ENCODE data around the gene RANBP3L. TPM values are rescaled to one million over a fixed set of nuclear protein-coding genes. Genes with fewer than 3 reads are reported as not detected.
A peak's percentile ranks its signal among the peaks of the same experiment; 100 is the strongest.
"Not testable (repeated sequence)": the region's sequence is repeated elsewhere in the genome, so short reads cannot be mapped to it uniquely, and the experiment has no call there.

RANBP3L gene, protein sequence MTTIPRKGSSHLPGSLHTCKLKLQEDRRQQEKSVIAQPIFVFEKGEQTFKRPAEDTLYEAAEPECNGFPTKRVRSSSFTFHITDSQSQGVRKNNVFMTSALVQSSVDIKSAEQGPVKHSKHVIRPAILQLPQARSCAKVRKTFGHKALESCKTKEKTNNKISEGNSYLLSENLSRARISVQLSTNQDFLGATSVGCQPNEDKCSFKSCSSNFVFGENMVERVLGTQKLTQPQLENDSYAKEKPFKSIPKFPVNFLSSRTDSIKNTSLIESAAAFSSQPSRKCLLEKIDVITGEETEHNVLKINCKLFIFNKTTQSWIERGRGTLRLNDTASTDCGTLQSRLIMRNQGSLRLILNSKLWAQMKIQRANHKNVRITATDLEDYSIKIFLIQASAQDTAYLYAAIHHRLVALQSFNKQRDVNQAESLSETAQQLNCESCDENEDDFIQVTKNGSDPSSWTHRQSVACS
- not detected in 2 replicates for total RNA-seq (2014; rRNA removed; shearing (Covaris generic))

DNA sequence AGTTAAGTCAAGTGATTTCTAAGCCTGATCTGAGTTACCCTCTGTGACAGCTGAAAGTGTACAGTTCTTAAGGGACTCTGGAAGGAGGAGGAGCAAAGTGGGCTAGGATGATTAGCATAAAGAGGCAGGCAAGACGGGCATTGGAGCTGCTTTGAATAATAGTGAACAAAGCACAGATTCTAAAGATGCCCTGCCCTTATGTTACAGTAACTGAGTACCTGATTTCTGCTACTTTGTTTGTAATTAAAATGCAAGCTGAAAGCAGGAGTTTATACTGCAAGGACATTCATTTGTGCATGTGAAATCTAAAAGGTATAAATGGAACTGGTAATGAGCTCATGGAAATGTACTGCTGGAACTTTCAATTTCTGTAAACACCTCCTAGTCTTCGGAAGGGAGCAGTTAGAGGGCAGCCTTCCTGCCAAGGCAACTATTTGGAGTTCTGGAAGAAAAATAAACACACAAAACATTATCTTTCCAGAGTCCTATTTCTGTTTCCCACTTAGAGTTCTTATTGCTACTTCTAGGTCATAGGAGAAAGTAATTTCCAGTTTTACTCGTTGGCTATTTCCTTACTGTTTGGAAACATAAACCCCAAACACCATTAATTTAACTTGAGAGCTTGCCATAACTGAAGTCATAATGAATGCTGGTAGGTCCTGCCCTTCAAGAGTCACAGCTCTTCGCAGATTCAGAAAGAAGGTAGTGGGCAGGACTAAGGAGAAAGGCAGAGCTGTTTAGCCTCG is at the start of gene RANBP3L:
RANBP3L (minus strand) TSS at position 45 of the 746 bp plus-strand sequence. CDS start 486 bp downstream, outside the sequence.
- DNase-seq (ENCODE audit: low spot score): peak; percentile 12
- in situ Hi-C loops (cut with HindIII; ENCODE audit: low sequenced_read_pairs): no loop called here

DNA sequence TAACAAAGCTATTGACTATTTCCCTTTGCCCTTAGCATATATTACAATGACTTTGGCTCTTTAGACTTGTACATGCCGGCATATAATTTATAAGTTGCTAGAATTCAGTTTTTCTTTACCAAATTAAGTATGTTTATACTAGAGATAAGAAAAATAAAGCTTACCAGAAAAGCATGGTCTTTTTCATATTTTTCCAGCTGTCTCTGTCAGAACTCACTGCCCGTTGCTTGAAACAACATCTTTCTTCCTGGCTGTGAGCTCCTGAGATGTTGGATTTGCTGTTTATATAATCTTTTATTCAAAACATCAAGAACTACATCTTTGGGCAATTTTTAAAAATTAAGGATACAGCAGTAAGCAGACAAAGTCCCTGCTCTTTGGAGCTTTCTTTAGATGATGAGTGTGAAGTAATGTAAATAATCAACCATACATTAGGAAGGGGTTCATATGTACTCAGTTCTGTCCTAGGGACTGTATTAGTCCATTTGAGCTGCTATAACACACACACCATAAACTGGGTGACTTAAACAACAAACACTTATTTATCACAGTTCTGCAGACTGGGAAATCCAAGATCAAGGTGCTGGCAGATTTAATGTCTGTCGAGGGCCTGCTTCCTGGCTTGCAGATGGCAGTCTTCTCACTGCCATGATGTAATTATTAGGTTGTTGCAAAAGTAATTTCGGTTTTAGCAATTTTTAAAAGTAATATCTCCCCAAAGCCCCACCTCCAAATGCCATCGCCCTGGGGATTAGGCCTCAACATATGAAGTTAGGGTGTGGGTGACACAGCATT is 45.4 kb upstream of the RANBP3L start:
- DNase-seq (ENCODE audit: low spot score): no peak
- in situ Hi-C loops (cut with HindIII; ENCODE audit: low sequenced_read_pairs): no loop called here

DNA sequence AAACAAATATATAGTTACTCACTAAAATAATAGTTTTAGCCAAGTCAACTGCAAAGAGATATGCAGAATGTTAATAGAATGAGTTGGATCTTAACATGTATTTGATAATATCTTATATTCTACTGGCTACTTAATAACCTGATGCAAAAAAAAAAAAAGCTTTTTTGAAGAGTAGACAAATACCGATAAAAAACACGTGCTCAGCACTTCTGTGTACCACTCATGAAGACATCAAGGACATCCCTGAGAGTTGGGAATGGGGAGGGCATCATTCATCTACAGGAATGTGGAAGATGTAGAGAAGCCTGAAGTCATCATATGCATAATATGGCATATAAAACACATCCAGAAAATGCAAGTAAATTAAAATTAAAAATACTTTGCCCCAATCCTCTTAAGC is 43.2 kb upstream of the RANBP3L start:
- DNase-seq (ENCODE audit: low spot score): no peak
- in situ Hi-C loops (cut with HindIII; ENCODE audit: low sequenced_read_pairs): no loop called here

DNA sequence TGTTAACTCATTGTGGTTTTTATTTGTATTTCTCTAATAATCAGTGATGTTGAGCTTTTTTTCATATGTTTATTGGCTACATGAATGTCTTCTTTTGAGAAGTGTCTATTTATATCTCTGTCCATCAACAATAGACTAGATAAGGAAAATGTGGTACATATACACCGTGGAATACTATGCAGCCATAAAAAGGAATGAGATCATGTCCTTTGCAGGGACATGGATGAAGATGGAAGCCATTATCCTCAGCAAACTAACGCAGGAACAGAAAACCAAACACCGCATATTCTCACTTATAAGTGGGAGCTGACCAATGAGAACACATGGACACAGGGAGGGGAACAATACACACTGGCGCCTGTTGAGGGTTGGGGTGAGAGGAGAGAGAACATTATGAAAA is 40.0 kb upstream of the RANBP3L start:
- in situ Hi-C loops (cut with HindIII; ENCODE audit: low sequenced_read_pairs); DNase-seq (ENCODE audit: low spot score): not testable (repeated sequence)

DNA sequence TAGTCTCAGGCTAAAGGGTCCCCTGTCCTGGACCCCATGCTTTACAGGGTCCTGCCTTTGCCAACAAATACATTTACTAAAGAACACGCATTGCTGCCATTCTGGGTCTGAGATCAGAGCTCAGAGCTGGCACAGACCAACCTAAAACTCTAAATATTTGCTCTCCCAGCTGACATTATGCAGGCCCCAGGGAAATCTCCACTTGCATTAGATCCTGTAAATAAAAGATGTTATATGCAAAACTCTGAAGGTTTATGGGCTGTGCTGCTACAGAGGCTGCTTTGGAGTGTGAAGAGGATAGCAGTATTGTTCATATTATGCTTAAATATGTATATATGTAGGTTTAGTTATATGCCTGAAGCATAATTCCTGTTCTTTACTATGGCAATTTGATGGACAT is 35.9 kb upstream of the RANBP3L start:
- in situ Hi-C loops (cut with HindIII; ENCODE audit: low sequenced_read_pairs): no loop called here
- DNase-seq (ENCODE audit: low spot score): no peak

DNA sequence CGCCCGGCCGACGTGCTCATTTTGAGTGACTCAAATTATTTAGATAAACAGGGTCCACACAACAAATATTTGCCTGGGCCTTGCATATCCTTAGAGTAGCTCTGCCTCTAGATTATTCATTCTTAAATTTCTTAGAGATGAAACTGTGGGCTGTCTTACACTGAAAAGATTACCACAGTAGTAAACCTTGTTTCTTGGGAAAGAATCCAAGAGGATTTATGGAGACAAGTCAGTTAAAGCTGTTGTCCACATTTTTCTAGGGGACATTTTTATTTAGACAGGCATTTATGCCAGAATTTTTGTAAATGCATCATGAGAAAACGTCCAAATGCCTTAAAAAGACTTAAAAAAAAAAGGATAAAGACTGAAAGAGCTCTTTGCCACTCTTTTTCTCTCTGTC is 32.6 kb upstream of the RANBP3L start:
- in situ Hi-C loops (cut with HindIII; ENCODE audit: low sequenced_read_pairs): no loop called here
- DNase-seq (ENCODE audit: low spot score): no peak

DNA sequence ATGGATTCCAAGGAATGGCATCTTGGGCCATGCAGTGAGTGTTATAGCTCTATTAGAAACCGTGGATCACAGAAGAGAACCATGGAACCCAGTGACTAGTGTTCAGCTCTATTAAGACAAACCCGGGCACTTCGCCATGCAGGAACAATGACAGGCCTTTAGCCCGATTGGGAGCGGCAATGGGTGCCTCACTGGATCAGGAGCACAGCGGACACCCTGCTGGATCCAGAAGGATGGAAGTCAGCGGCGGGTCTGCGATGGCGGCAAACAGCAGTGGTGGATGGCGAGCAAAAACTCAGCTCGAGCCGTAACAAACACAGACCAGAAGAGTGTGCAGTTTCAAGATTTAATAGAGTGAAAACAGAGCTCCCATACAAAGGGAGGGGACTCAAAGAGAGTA is 31.0 kb upstream of the RANBP3L start:
- in situ Hi-C loops (cut with HindIII; ENCODE audit: low sequenced_read_pairs); DNase-seq (ENCODE audit: low spot score): not testable (repeated sequence)

DNA sequence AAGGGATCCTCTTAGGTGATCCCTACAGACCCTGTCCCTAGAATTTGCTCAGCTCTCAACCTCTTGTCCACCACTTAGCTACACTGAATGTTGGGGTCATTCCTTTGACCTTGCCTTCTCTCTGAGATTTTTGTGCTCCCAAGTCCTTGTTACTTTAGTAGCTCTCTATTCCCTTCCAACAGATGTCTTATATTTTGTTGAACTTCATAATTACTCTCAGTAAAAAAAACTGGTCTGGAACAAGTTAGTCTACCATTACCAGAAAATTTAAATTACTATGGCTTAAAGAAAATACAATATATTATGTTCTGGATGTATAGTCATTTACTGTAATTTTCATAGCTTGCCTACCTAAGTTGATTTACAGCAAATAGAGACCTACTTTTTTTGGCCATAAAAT is 23.5 kb upstream of the RANBP3L start:
- in situ Hi-C loops (cut with HindIII; ENCODE audit: low sequenced_read_pairs): no loop called here
- no peak for DNase-seq (ENCODE audit: low spot score)

DNA sequence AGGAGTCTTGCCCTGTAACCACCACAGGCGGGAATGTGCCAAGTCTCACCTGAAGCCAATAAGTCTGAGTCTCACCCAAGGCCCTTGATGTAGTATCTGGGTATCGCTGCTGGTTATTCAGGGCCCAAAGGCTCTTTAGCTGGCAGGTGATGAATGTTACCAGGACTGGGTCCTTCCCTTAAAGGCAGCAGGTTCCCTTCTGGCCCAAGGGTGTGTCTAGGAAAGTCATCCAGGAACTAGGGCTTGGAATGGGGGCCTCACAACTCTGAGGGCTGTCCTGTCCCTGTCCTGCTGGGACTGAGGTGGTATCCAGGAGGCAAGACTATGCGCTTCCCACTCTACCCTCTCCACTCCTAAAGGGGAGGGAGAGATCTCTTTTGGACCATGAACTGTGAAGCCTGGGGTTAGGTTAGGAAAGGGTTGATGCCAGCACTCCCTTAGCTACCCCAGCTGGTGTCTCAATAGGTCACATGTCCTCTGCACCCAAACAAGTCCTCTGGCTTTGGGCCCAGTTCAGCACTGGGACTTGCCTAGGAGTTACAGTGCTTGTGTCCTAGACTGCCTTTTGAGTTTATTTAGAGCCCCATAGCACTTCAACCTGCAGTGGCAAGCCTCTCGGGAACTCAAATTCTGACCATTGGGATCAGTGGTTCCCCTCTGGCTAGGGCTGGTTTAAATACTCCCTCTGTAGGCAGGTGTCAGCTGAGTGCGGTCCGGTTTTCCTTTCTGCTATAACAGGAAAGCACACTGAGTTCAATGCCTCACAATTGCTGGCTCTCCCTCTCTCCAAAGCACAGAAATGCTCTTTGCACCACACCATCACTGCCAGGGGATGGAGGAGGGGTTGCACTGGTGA is 22.5 kb upstream of the RANBP3L start:
- DNase-seq (ENCODE audit: low spot score): no peak
- in situ Hi-C loops (cut with HindIII; ENCODE audit: low sequenced_read_pairs): no loop called here

DNA sequence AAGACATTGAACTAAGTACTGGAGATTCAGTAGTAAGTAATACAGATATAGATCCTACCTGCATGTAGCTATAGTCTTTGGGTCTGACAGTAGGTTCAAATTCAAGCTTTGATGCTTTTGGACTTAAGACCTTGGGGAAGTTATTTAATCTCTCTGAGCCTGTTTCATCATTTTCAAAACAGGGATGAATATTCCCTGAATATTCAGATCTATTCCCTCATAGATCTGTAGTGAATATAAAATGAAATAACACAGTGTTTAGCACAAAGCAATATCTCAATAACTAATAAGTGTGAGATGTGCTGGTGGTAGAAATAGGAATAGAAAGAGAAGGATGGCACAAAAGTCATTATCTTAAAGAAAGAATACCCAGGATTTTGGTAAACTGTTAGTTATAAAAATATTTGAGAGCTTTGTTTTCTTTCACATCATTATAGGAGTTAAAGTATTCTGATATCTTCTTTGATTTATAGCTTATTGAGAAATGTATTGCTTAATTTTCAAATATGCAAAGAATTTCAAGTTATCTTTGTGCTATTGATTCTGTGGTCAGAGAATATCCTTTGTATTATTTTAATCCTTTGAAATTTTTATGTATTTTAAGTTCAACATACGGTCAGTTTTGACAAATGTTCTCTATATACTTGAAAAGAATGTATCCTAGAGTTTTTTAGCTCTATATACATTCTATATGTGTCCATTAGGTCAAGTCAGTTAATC is 11.4 kb upstream of the RANBP3L start:
- in situ Hi-C loops (cut with HindIII; ENCODE audit: low sequenced_read_pairs): no loop called here

DNA sequence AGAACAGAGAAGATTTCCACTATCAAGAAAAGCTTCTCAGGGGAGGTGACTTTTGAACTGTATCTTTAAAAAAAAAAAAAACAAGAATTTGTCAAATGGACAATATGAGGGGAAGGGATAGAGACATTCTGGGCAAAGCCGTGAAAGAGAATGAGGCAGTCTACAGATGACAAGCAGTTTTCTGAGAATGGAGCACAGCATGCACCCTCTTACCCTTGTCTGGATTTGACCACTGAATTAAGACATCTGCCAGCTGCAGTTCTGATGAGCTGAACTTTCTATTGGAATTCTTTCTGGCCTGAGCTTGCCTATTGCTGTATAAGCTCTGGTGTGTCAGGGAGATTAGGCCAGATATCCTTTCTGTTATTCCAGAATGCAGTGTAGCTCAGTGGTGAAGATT is 10.3 kb upstream of the RANBP3L start:
- in situ Hi-C loops (cut with HindIII; ENCODE audit: low sequenced_read_pairs): no loop called here
- DNase-seq (ENCODE audit: low spot score): no peak

More for the DNA sequence above, 11.4 kb upstream of the RANBP3L start:
- DNase-seq (ENCODE audit: low spot score): no peak

DNA sequence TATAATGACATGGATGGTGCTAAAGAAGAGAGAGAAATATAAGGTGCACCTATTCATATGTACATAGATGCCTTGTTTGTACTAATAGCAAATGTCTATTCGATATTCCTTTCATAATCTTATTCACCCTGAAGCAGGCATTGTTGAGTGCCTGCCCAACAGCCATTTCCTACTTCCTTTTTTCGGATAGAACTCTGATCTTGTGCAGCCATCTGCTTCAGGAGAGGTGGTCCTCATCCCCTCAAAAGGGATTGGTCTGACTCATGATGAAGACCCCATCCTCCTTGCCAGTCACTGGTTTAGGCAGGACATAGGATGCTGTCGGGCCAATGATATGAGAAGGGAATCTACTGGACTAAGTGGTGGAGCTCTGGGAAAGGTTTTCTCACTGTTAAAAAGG is 8.4 kb upstream of the RANBP3L start:
- DNase-seq (ENCODE audit: low spot score): no peak
- in situ Hi-C loops (cut with HindIII; ENCODE audit: low sequenced_read_pairs): no loop called here

DNA sequence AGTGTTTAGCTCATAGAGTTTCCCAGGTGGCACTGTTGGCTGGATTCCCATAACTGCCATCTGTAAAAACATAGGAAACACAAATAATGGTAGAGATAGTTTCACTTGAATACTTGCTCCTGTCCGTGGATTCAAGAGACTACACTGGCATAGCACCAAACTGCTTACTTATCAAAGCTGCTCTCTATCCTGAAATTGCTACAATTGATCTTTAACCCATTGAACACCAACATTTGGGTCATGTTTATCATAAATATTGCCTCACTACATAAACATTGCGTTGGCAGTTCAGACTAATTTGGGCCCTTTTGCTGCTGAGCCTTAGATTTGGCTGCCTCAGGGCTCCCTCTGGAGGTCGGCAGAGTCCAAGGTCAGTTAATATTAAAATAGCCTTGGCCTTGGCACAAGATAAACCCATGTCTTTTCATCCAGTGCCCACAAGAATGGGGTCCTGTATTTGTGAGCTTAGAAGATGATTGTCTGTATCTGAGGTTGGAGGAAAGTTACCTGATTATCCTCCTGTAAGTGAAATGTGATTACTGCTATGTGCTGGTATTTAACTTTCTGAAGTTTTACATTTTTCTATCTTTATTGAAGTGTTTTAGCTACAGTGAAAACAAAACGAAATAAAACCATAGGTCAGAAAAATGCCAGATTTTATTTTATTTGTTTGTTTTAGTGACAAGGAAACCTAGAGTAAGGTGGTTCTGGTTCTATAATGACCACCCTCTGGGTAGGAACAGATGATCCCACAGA is 4.0 kb upstream of the RANBP3L start:
- peak; percentile 78 for DNase-seq (ENCODE audit: low spot score)
- in situ Hi-C loops (cut with HindIII; ENCODE audit: low sequenced_read_pairs): no loop called here

DNA sequence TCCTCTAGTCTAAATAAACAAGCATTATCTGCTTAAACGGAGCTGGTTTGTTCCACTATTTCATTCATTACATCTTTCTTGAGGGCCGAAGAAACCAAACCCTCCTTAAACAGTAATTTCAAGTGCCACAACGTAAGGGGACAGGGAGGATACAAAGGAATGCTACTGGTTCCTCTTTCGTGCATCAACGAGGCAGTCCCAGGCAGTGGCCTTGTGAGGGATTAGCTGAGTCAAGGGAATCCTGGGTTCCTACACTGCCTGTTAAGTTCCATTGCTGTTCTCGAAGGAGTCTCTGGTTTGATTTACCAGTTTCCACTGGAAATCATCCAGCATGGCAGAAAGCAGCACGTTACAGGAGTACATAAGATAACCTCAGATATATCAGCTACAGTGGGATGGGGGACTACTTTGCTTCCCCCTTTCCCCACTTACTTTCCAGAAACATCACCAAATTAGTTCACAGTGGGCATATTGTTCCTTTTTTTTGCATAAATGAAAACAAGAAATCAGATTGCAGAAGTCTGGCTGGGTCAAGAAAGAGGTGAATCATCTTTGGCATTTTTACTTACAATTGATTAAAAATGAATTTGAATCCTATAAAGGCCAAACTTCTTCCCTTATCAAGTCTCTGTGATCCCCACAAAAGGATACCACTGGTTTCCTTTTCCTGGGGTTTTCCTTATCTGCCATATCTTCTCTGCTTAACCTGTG is 2.5 kb upstream of the RANBP3L start:
- in situ Hi-C loops (cut with HindIII; ENCODE audit: low sequenced_read_pairs): no loop called here
- no peak for DNase-seq (ENCODE audit: low spot score)

DNA sequence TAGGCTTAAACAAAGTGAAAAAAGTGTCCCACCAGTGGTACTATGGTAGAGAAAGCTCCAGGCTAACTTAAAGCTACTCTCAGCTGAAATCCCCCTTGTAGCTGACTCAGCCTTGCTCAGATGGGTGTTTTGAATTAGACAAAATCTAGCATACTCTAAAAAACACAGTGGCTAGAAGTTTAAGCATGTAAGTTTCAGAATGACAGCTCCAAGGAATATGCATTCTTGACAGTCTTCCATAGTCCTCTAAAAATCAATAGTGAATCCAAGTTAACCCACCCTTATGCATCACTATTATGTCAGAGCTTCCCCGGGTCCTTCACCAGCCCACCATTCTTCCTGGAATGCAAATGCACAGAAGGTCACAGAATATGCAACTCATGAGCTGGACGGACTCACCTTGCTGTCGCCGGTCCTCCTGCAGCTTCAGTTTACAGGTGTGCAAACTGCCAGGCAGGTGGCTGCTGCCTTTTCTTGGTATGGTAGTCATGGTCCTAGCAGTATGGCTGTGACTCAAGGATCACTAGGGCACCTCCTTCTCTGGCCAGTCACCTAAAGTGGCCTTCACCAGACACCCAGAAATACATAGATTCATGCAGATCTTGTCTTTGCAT is 668 bp downstream of the RANBP3L start:
- DNase-seq (ENCODE audit: low spot score): no peak
- in situ Hi-C loops (cut with HindIII; ENCODE audit: low sequenced_read_pairs): no loop called here

DNA sequence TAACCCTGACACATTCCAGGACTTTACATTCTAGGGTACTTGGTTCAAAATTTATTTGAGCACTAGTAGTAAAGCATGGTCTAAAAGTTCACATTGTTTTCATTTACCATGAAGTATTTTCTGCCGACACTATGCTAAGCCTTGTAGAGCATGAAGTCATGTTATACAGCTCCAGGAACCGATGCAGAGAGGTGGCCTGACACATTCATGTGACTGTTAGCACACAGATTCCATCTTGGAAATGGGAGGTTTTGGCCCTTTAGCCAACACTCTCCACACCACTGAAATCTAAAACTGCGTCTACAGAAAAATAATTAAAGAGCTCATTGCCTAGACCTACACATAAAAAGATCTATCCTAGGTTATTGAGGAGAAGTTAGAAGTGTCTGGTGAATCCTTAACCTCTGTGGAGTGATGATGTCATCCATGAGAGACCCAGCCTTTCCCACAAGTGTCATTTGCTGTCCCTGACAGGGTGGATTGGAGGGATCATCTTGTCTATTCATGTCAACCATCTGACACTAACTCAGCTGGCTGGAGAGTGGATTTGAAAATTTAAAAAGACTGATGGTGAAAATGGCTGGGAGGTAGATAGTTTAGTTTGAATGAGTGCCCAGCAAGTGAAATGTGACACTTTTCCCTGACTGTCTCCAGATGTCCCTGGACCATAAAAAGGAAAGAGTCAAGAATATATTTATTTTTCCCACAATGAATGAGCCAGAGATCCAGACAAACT is 1.3 kb downstream of the RANBP3L start:
- in situ Hi-C loops (cut with HindIII; ENCODE audit: low sequenced_read_pairs): no loop called here
- DNase-seq (ENCODE audit: low spot score): no peak

All from G401 (cell line).